Hepatocyte (in vitro differentiated cells): Measurements from ENCODE around the gene AUTS2. TPM values are rescaled to one million over a fixed set of nuclear protein-coding genes. Genes with fewer than 3 reads are reported as not detected.

Experiments used
- DNase-seq: peaks from one replicate; pipeline ENCODE4 v3.0.0-alpha.2; 2016; ENCODE audit warnings: low spot score
- H2AFZ ChIP-seq: fragments of 200-600 bp; sonication (generic); 2 replicates; pipeline ENCODE4 v1.6.0; 2016; ENCODE audit warnings: antibody characterized with exemption, mild to moderate bottlenecking
- H3K27ac ChIP-seq: fragments of 200-600 bp; sonication (generic); 2 replicates; pipeline ENCODE4 v1.5.1; 2016; ENCODE audit warnings: mild to moderate bottlenecking
- H3K27me3 ChIP-seq: fragments of 200-600 bp; sonication (generic); 2 replicates; pipeline ENCODE4 v1.6.1; 2016
- H3K36me3 ChIP-seq: fragments of 200-600 bp; sonication (generic); replicated peaks from 2 replicates; pipeline ENCODE4 v1.5.1; 2016; ENCODE audit warnings: low read depth; ENCODE audit not compliant: insufficient read depth
- H3K4me1 ChIP-seq: fragments of 200-600 bp; sonication (generic); 2 replicates; pipeline ENCODE4 v1.5.1; 2016; ENCODE audit warnings: mild to moderate bottlenecking, moderate library complexity; ENCODE audit not compliant: insufficient read depth
- H3K4me2 ChIP-seq: fragments of 200-600 bp; sonication (generic); 2 replicates; pipeline ENCODE4 v1.6.0; 2016
- H3K4me3 ChIP-seq: fragments of 200-600 bp; sonication (generic); 2 replicates; pipeline ENCODE4 v1.5.1; 2016; ENCODE audit warnings: mild to moderate bottlenecking
- H3K79me2 ChIP-seq: fragments of 200-600 bp; sonication (generic); 2 replicates; pipeline ENCODE4 v1.6.0; 2017; ENCODE audit warnings: mild to moderate bottlenecking
- H3K9me2 ChIP-seq: fragments of 200-600 bp; sonication (generic); replicated peaks from 2 replicates; pipeline ENCODE4 v1.6.0; 2017; ENCODE audit warnings: mild to moderate bottlenecking; ENCODE audit not compliant: insufficient read depth
- H3K9me3 ChIP-seq: fragments of 200-600 bp; sonication (generic); 2 replicates; pipeline ENCODE4 v1.5.1; 2016; ENCODE audit warnings: low read depth, mild to moderate bottlenecking
- H4K20me1 ChIP-seq: fragments of 200-600 bp; sonication (generic); 2 replicates; pipeline ENCODE4 v1.6.0; 2016; ENCODE audit warnings: mild to moderate bottlenecking; ENCODE audit not compliant: insufficient read depth, poor library complexity, severe bottlenecking
- EZH2 ChIP-seq: fragments of 200-600 bp; sonication (generic); IDR thresholded peaks from 2 replicates; pipeline ENCODE4 v1.6.1; 2016; ENCODE audit warnings: antibody characterized with exemption, mild to moderate bottlenecking, borderline replicate concordance
- EZH2phosphoT487 ChIP-seq: fragments of 200-600 bp; sonication (generic); IDR thresholded peaks from one replicate; pipeline ENCODE4 v1.6.1; 2018; ENCODE audit warnings: antibody characterized with exemption, mild to moderate bottlenecking, low read depth, moderate library complexity; ENCODE audit not compliant: unreplicated experiment, severe bottlenecking
- WGBS: methylation state at CpG from one replicate; pipeline ENCODE4 v1.1.6; 2016; ENCODE audit warnings: low lambda C conversion rate; ENCODE audit errors: missing lambda C conversion rate; 5-methylcytosine and 5-hydroxymethylcytosine counted together
- polyA plus RNA-seq: library from polyadenylated mRNA; unstranded; fragments of >200 nt; fragmentation: Nextera tagmentation; extraction: Ambion mirVana; gene quantifications from 2 replicates; pipeline ENCODE4 v1.2.1, GENCODE V29; 2016
- total RNA-seq: library from RNA; depleted of rRNA; stranded (reverse); fragments of >200 nt; gene quantifications from 2 replicates; pipeline ENCODE4 v1.2.3, GENCODE V29; 2014
- TF ChIP-seq, protein P1 (sequence below): fragments of 200-600 bp; sonication (generic); IDR thresholded peaks from 2 replicates; pipeline ENCODE4 v1.5.1; 2016; ENCODE audit warnings: antibody characterized with exemption, mild to moderate bottlenecking; ENCODE audit not compliant: poor library complexity

The AUTS2 gene
- total and polyA plus RNA-seq, 2 experiments from 2014 or later, result 34.4 to 40.9 TPM

DNA sequence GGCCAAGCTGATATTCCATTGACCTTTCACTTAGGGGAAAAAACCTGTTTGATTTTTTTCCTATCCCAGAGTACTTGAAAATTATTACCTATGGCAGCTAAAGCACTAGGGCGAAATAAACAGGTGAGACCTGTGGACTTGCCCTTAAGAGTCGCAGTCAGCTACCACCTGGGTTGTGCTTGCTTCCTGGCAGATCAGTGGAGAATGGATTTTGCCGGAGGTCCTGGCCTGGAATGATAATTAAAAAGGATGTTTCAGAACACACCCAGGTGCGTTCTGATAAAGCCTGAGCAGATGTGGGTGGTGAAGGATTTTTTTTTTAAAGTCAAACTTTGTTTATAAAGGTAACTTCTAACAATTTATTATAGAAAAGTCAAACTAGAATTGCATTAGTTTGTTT, 59.1 kb downstream of the AUTS2 start:
- peaks cover 20% of the 10 kb centered on the region for H3K4me1 ChIP-seq
- peaks cover 39% of the 10 kb centered on the region for H3K79me2 ChIP-seq
- H2AFZ ChIP-seq, result no peak overlapping the region
- H3K4me3 ChIP-seq, result no peak overlapping the region
- 53% methylated on average over 4 of the region's 4 CpGs for WGBS
- peak overlapping the region; percentile 15 for H3K4me2 ChIP-seq
- DNase-seq, result no peak
- H3K27ac ChIP-seq, result no peak overlapping the region
- H3K9me2 ChIP-seq, result no peaks in the 10 kb centered on the region
- H4K20me1 ChIP-seq, result peaks cover 23% of the 10 kb centered on the region
- H3K9me3 ChIP-seq, result no peaks in the 10 kb centered on the region
- no peaks in the 10 kb centered on the region for H3K36me3 ChIP-seq
- TF ChIP-seq, protein P1, sequence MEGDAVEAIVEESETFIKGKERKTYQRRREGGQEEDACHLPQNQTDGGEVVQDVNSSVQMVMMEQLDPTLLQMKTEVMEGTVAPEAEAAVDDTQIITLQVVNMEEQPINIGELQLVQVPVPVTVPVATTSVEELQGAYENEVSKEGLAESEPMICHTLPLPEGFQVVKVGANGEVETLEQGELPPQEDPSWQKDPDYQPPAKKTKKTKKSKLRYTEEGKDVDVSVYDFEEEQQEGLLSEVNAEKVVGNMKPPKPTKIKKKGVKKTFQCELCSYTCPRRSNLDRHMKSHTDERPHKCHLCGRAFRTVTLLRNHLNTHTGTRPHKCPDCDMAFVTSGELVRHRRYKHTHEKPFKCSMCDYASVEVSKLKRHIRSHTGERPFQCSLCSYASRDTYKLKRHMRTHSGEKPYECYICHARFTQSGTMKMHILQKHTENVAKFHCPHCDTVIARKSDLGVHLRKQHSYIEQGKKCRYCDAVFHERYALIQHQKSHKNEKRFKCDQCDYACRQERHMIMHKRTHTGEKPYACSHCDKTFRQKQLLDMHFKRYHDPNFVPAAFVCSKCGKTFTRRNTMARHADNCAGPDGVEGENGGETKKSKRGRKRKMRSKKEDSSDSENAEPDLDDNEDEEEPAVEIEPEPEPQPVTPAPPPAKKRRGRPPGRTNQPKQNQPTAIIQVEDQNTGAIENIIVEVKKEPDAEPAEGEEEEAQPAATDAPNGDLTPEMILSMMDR, result no peak
- TF ChIP-seq EZH2 (no peak), EZH2phosphoT487 (no peak)
- no peaks in the 10 kb centered on the region for H3K27me3 ChIP-seq

DNA sequence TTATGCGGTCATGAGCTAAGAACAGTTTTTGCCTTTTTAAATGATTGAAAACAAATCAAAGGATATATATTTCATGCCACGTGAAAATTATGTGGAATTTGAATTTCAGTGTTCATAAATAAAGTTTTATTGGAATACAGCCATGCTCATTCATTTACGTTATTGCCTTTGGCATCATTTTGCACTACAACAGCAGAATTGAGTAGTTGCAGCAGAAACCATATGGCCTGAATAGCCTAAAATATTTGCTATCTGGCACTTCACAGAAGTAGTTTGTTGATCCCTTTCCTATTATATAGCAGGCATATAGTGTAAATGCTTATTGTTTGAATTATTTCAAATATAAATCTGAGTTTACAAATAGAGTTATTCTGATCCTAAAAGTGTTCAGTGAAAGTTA, 59.7 kb downstream of the AUTS2 start:
- Histone ChIP-seq H3K36me3 (no peaks in the 10 kb centered on the region), H3K4me2 (no peak overlapping the region), H2AFZ (no peak overlapping the region), H4K20me1 (peaks cover 23% of the 10 kb centered on the region), H3K4me1 (peaks cover 20% of the 10 kb centered on the region), H3K79me2 (peaks cover 44% of the 10 kb centered on the region), H3K9me3 (no peaks in the 10 kb centered on the region), H3K27ac (no peak overlapping the region), H3K27me3 (no peaks in the 10 kb centered on the region), H3K9me2 (no peaks in the 10 kb centered on the region), H3K4me3 (no peak overlapping the region)
- no peak for DNase-seq
- no peak for TF ChIP-seq EZH2phosphoT487
- TF ChIP-seq, protein P1, result no peak
- TF ChIP-seq EZH2, result no peak
- 88% methylated on average over 3 of the region's 3 CpGs for WGBS

DNA sequence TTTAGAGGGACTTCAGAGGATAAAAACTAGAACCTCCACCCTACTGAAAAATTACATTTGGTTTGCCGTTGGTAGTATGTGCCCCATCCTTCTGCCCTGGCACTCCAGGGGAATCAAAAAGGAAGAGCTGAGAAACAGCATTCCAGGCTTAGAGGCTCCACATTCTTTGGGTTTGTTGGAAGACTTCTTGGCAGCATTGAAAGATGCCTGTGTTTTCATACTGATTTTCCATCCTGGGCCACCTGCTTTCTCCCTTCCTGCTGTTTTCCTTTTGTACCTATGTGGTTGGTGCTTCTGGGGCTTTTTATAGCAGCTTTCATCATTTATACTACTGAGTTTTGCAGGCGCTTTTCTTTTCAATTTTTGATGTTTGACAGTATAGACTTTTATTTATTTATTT, 61.7 kb downstream of the AUTS2 start:
- Histone ChIP-seq H2AFZ (no peak overlapping the region), H3K79me2 (peaks cover 40% of the 10 kb centered on the region), H3K27me3 (no peaks in the 10 kb centered on the region), H4K20me1 (peaks cover 15% of the 10 kb centered on the region), H3K4me2 (no peak overlapping the region), H3K9me2 (no peaks in the 10 kb centered on the region), H3K4me3 (no peak overlapping the region), H3K27ac (no peak overlapping the region), H3K36me3 (no peaks in the 10 kb centered on the region), H3K9me3 (no peaks in the 10 kb centered on the region), H3K4me1 (peaks cover 13% of the 10 kb centered on the region)
- no peak for TF ChIP-seq EZH2
- no peak for TF ChIP-seq EZH2phosphoT487
- TF ChIP-seq, protein P1, result no peak
- 74% methylated on average over 2 of the region's 2 CpGs for WGBS
- DNase-seq, result no peak

DNA sequence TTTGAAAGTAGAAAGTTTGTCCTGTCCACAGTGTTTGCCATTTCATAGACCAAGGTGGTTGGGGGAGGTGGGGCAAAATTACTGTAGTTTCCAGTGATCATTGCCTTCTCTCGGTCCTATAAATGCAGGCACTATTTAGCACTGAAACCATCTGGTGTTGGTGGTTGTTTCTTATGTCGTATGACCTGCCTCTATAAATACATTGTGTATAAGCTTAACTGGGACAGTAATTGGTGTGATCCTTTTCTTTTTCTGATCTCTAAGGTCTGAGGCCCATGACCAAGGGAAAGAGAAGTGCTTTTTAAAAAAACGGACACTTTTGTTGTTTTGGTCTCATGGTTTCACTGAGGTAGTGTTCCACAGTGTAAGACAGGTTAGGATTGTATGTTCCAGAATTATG, 63.1 kb downstream of the AUTS2 start:
- peaks cover 40% of the 10 kb centered on the region for H3K79me2 ChIP-seq
- no peaks in the 10 kb centered on the region for H3K9me2 ChIP-seq
- H3K27ac ChIP-seq, result no peak overlapping the region
- no peak overlapping the region for H2AFZ ChIP-seq
- H3K36me3 ChIP-seq, result no peaks in the 10 kb centered on the region
- 90% methylated on average over 3 of the region's 3 CpGs for WGBS
- TF ChIP-seq, protein P1, result no peak
- TF ChIP-seq EZH2, result no peak
- no peak for TF ChIP-seq EZH2phosphoT487
- H3K4me2 ChIP-seq, result no peak overlapping the region
- H3K4me3 ChIP-seq, result no peak overlapping the region
- DNase-seq, result no peak
- peaks cover 13% of the 10 kb centered on the region for H3K4me1 ChIP-seq
- H3K9me3 ChIP-seq, result no peaks in the 10 kb centered on the region
- peaks cover 15% of the 10 kb centered on the region for H4K20me1 ChIP-seq
- no peaks in the 10 kb centered on the region for H3K27me3 ChIP-seq
